Activated T-cell treated with anti-CD3 and anti-CD28 coated beads for 1 hour (primary cell): ENCODE data around the gene DLG2.

ENCODE experiments used
- DNase-seq: peaks from one replicate; pipeline ENCODE4 v3.0.0-alpha.2; 2020; ENCODE audit warnings: low read depth

Gene DLG2

GRCh38 chr11:83921447-83922192 lies 1705.5 kb downstream of the DLG2 start:
- DNase-seq, result no peak

GRCh38 chr11:83918476-83918875 lies 1708.7 kb downstream of the DLG2 start:
- no peak for DNase-seq

- no peak for DNase-seq
These were observed 1712.1 kb downstream of the DLG2 start for GRCh38 chr11:83914995-83915394.

GRCh38 chr11:83909579-83910534 lies 1717.3 kb downstream of the DLG2 start:
- DNase-seq, result no peak

GRCh38 chr11:83908298-83908856 lies 1718.8 kb downstream of the DLG2 start:
- DNase-seq, result no peak

- DNase-seq, result no peak
These were observed 1731.6 kb downstream of the DLG2 start for GRCh38 chr11:83895516-83895915.

GRCh38 chr11:83881428-83881827 lies 1745.7 kb downstream of the DLG2 start:
- no peak for DNase-seq

GRCh38 chr11:83871054-83871453 lies 1756.1 kb downstream of the DLG2 start:
- no peak for DNase-seq

GRCh38 chr11:83866655-83867054 lies 1760.5 kb downstream of the DLG2 start:
- no peak for DNase-seq

- no peak for DNase-seq
These were observed 1761.3 kb downstream of the DLG2 start for GRCh38 chr11:83865636-83866461.

GRCh38 chr11:83864412-83865057 lies 1762.6 kb downstream of the DLG2 start:
- DNase-seq, result no peak

- no peak for DNase-seq
These were observed 1763.9 kb downstream of the DLG2 start for GRCh38 chr11:83863272-83863671.

GRCh38 chr11:83862691-83863090 lies 1764.5 kb downstream of the DLG2 start:
- no peak for DNase-seq

- DNase-seq, result no peak
These were observed 1765.1 kb downstream of the DLG2 start for GRCh38 chr11:83862033-83862432.

- no peak for DNase-seq
These were observed 1768.5 kb downstream of the DLG2 start for GRCh38 chr11:83858694-83859093.

GRCh38 chr11:83855237-83855636 lies 1771.9 kb downstream of the DLG2 start:
- no peak for DNase-seq

GRCh38 chr11:83852775-83853442 lies 1774.2 kb downstream of the DLG2 start:
- no peak for DNase-seq

GRCh38 chr11:83852012-83852411 lies 1775.1 kb downstream of the DLG2 start:
- no peak for DNase-seq

GRCh38 chr11:83847467-83848034 lies 1779.6 kb downstream of the DLG2 start:
- DNase-seq, result no peak

GRCh38 chr11:83845797-83846196 lies 1781.3 kb downstream of the DLG2 start:
- DNase-seq, result no peak
